Activated CD8-positive, alpha-beta T cell treated with anti-CD3 and anti-CD28 coated beads for 36 hours (primary cell): ENCODE data around the gene KCNN4. TPM values are rescaled to one million over a fixed set of nuclear protein-coding genes. Genes with fewer than 3 reads are reported as not detected.

ENCODE experiments used
- ATAC-seq: fragments of 200-7000 bp; cut with Tn5 transposase; one replicate; pipeline ENCODE4 v1.10.0; 2021; ENCODE audit warnings: mild to moderate bottlenecking, moderate library complexity
- CTCF ChIA-PET: fragments of 350-600 bp; sonication (Branson Sonifier 250); formaldehyde crosslinking; loops from one replicate; lab custom pipeline; 2021; ENCODE audit warnings: antibody characterized with exemption; lab: Charles Lee
- POLR2A ChIA-PET: fragments of 350-600 bp; sonication (Branson Sonifier 250); formaldehyde crosslinking; loops from one replicate; lab custom pipeline; 2021; ENCODE audit warnings: antibody characterized with exemption; lab: Charles Lee
- DNase-seq: peaks from one replicate; pipeline ENCODE4 v3.0.0-alpha.2; 2020
- H3K27ac Mint-ChIP-seq: one replicate; pipeline ENCODE4 v1.8.0; 2021; ENCODE audit warnings: mild to moderate bottlenecking, mixed read lengths
- H3K27me3 Mint-ChIP-seq: one replicate; pipeline ENCODE4 v1.8.0; 2021; ENCODE audit warnings: mixed read lengths
- H3K36me3 Mint-ChIP-seq: one replicate; pipeline ENCODE4 v1.8.0; 2021; ENCODE audit warnings: low read depth, mixed read lengths
- H3K4me1 Mint-ChIP-seq: one replicate; pipeline ENCODE4 v1.8.0; 2021; ENCODE audit warnings: low read depth, mixed read lengths
- H3K4me3 Mint-ChIP-seq: one replicate; pipeline ENCODE4 v1.8.0; 2021; ENCODE audit warnings: mild to moderate bottlenecking, moderate library complexity, mixed read lengths
- H3K9me3 Mint-ChIP-seq: one replicate; pipeline ENCODE4 v1.8.0; 2021; ENCODE audit warnings: mixed read lengths
- CTCF ChIP-seq: fragments of 200-600 bp; IDR thresholded peaks from one replicate; pipeline ENCODE4 v1.8.0; 2022; ENCODE audit warnings: antibody characterized with exemption, mild to moderate bottlenecking
- intact Hi-C: fragments of 100-400 bp; cut with micrococcal nuclease; formaldehyde crosslinking; loops from one replicate; pipeline ENCODE4 v1.10.0; 2022
- total RNA-seq, 2 experiments: library from RNA; stranded (reverse); gene quantifications; one replicate each; pipeline ENCODE4 v1.2.3, GENCODE V29; 2021

Gene KCNN4
- total RNA-seq, 2 experiments from 2014 or later, result 49.5 to 49.6 TPM

- intact Hi-C loops, result no loop called here
Measured at GRCh38 chr19:43812688-43813087, 31.9 kb upstream of the KCNN4 start.

DNA sequence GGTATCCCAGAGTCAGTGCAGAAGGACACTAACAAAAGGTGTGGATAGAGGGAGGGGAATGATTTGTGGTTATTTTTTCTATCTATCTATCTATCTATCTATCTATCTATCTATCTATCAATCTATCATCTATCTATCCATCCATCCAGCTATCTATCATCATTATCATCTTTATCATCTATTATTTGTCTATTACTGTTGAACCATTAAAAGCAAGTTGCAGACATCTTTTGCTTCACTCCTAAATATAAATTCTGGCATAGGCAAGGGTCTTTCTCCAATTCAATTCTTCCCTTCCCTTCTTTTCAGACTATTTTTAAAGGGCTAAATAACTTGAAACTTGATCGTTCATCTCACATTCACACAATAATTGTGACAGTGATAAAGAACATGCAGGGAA is 31.5 kb upstream of the KCNN4 start:
- no peaks in the 10 kb centered on the region for H3K9me3 Mint-ChIP-seq
- no peak for ATAC-seq
- H3K4me3 Mint-ChIP-seq, result no peak overlapping the region
- TF ChIP-seq CTCF, result no peak
- H3K36me3 Mint-ChIP-seq, result no peaks in the 10 kb centered on the region
- CTCF ChIA-PET, result interaction anchor here (3.9 kb wide), 1 partner anchor 66 kb away, joined by 29 read pairs; no protein-coding TSS in a partner anchor
- POLR2A ChIA-PET, result interaction anchor here (1.4 kb wide), 1 partner anchor 47 kb away, joined by 3 read pairs; no protein-coding TSS in a partner anchor
- intact Hi-C loops, result no loop called here
- no peaks in the 10 kb centered on the region for H3K4me1 Mint-ChIP-seq
- DNase-seq, result no peak
- no peak overlapping the region for H3K27ac Mint-ChIP-seq
- H3K27me3 Mint-ChIP-seq, result peaks cover 9% of the 10 kb centered on the region

More at GRCh38 chr19:43812688-43813087, 31.9 kb upstream of the KCNN4 start:
- Mint-ChIP-seq H3K27ac (no peak overlapping the region), H3K4me1 (no peaks in the 10 kb centered on the region), H3K9me3 (no peaks in the 10 kb centered on the region), H3K27me3 (peaks cover 9% of the 10 kb centered on the region), H3K4me3 (no peak overlapping the region), H3K36me3 (no peaks in the 10 kb centered on the region)
- CTCF ChIA-PET, result interaction anchor here (3.9 kb wide), 1 partner anchor 67 kb away, joined by 29 read pairs; no protein-coding TSS in a partner anchor
- ATAC-seq, result no peak
- POLR2A ChIA-PET, result interaction anchor here (1.4 kb wide), 1 partner anchor 47 kb away, joined by 3 read pairs; no protein-coding TSS in a partner anchor
- DNase-seq, result no peak
- no peak for TF ChIP-seq CTCF

DNA sequence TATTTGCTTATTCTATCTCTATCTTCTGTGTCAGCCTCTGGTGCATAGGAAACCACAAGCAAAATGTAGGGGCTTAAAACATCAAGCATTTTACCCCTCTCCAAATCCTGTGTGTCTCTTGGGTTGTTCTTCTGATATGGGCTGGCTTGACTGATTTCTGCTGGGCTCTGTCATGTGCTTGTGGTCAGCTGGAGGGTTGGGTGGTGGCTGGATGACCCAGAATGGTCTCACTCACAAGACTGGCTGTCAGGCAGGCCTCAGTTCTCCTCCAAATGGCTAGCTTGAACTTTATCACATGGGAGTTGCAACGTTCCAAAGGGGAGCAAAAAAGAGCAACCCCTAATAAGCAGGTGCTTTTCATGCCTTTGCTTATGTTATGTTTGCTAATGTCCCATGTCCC is 31.1 kb upstream of the KCNN4 start:
- Mint-ChIP-seq H3K27ac (no peak overlapping the region), H3K27me3 (peaks cover 9% of the 10 kb centered on the region), H3K4me1 (no peaks in the 10 kb centered on the region), H3K9me3 (no peaks in the 10 kb centered on the region), H3K4me3 (no peak overlapping the region), H3K36me3 (no peaks in the 10 kb centered on the region)
- intact Hi-C loops, result no loop called here
- ChIA-PET POLR2A (no interaction called here), CTCF (interaction anchor here (0.6 to 3.9 kb wide), 4 partner anchors 8 to 256 kb away, joined by 3 to 29 read pairs (median 4); partner anchors contain the start of gene KCNN4)
- DNase-seq, result no peak
- no peak for TF ChIP-seq CTCF
- ATAC-seq, result no peak

GRCh38 chr19:43809762-43810696 is 29.3 kb upstream of the KCNN4 start:
- intact Hi-C loops, result no loop called here
- H3K9me3 Mint-ChIP-seq, result no peaks in the 10 kb centered on the region
- H3K27ac Mint-ChIP-seq, result no peak overlapping the region
- peak; percentile 74 for TF ChIP-seq CTCF
- no peak for DNase-seq
- H3K27me3 Mint-ChIP-seq, result peaks cover 7% of the 10 kb centered on the region
- POLR2A ChIA-PET, result no interaction called here
- peak; percentile 70 for ATAC-seq
- no peaks in the 10 kb centered on the region for H3K36me3 Mint-ChIP-seq
- no peak overlapping the region for H3K4me3 Mint-ChIP-seq
- no peaks in the 10 kb centered on the region for H3K4me1 Mint-ChIP-seq
- CTCF ChIA-PET, result interaction anchor here (0.6 to 3.9 kb wide), 32 partner anchors 9 to 273 kb away, joined by 3 to 29 read pairs (median 4); partner anchors contain the start of genes IRGQ, KCNN4, PLAUR and SMG9

DNA sequence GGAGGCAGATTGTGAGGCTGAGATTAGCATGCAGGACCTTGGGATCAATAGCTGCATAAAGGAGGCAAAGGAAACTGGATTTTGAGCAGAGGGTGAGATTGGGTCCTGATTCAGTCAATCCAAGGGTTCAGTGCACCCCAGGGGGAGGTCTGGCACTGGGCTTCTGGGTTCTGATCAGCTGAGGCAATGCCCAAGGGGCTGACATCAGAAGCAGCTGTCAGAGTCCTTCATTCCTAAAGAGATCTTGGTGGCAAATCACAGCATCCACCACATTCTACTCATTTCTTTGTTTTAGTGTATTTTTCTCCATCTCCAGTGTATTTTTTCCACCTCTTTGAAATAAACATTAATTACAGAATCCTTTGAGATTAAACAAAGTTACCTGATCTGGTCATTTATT is 26.9 kb upstream of the KCNN4 start:
- no peak overlapping the region for H3K4me3 Mint-ChIP-seq
- no peak for DNase-seq
- POLR2A ChIA-PET, result no interaction called here
- no peak overlapping the region for H3K27ac Mint-ChIP-seq
- CTCF ChIA-PET, result interaction anchor here (0.7 kb wide), 1 partner anchor 62 kb away, joined by 3 read pairs; no protein-coding TSS in a partner anchor
- no peaks in the 10 kb centered on the region for H3K36me3 Mint-ChIP-seq
- intact Hi-C loops, result no loop called here
- no peak for TF ChIP-seq CTCF
- peaks cover 9% of the 10 kb centered on the region for H3K27me3 Mint-ChIP-seq
- ATAC-seq, result no peak
- H3K9me3 Mint-ChIP-seq, result no peaks in the 10 kb centered on the region
- H3K4me1 Mint-ChIP-seq, result no peaks in the 10 kb centered on the region
